Neural progenitor cell (in vitro differentiated cells): ENCODE data around the gene SH3BP2. TPM values are rescaled to one million over a fixed set of nuclear protein-coding genes. Genes with fewer than 3 reads are reported as not detected.
A peak's percentile ranks its signal among the peaks of the same experiment; 100 is the strongest.

Experiments used
- DNase-seq: peaks from one replicate; pipeline ENCODE4 v3.0.0-alpha.2; 2016; ENCODE audit warnings: low spot score
- H2AFZ ChIP-seq: fragments of 200-600 bp; sonication (generic); replicated peaks from 2 replicates; pipeline ENCODE4 v1.6.1; 2016; ENCODE audit warnings: antibody characterized with exemption
- H3F3A ChIP-seq: fragments of 200-600 bp; sonication (generic); 2 replicates; pipeline ENCODE4 v1.6.1; 2016; ENCODE audit warnings: antibody characterized with exemption, low read depth
- H3K27ac ChIP-seq: fragments of 200-600 bp; sonication (generic); 2 replicates; pipeline ENCODE4 v1.5.1; 2016; ENCODE audit warnings: mild to moderate bottlenecking
- H3K27me3 ChIP-seq: fragments of 200-600 bp; sonication (generic); 2 replicates; pipeline ENCODE4 v1.6.1; 2016; ENCODE audit warnings: mild to moderate bottlenecking, moderate library complexity
- H3K36me3 ChIP-seq: fragments of 200-600 bp; sonication (generic); 2 replicates; pipeline ENCODE4 v1.5.1; 2016
- H3K4me1 ChIP-seq: fragments of 200-600 bp; sonication (generic); 2 replicates; pipeline ENCODE4 v1.6.1; 2016; ENCODE audit warnings: mixed run types
- H3K4me2 ChIP-seq: fragments of 200-600 bp; sonication (generic); 2 replicates; pipeline ENCODE4 v1.6.1; 2016
- H3K4me3 ChIP-seq: fragments of 200-600 bp; sonication (generic); 2 replicates; pipeline ENCODE4 v1.5.1; 2016
- H3K79me2 ChIP-seq: fragments of 200-600 bp; sonication (generic); 2 replicates; pipeline ENCODE4 v1.6.1; 2016; ENCODE audit warnings: low read depth
- H3K9ac ChIP-seq: fragments of 200-600 bp; sonication (generic); 2 replicates; pipeline ENCODE4 v1.6.1; 2016
- H3K9me3 ChIP-seq: fragments of 200-600 bp; sonication (generic); 2 replicates; pipeline ENCODE4 v1.5.1; 2016; ENCODE audit warnings: low read depth
- H4K20me1 ChIP-seq: fragments of 200-600 bp; sonication (generic); 2 replicates; pipeline ENCODE4 v1.6.1; 2016; ENCODE audit warnings: low read depth
- H3K27ac Mint-ChIP-seq: 3 replicates; pipeline ENCODE4 v1.8.0; 2021; ENCODE audit warnings: mixed read lengths
- H3K27me3 Mint-ChIP-seq: 2 replicates; pipeline ENCODE4 v1.8.0; 2022; ENCODE audit warnings: low read depth, mild to moderate bottlenecking, inconsistent platforms, moderate library complexity, mixed read lengths; ENCODE audit not compliant: insufficient read depth
- H3K36me3 Mint-ChIP-seq: 3 replicates; pipeline ENCODE4 v1.8.0; 2021; ENCODE audit warnings: mixed read lengths
- H3K4me1 Mint-ChIP-seq: 3 replicates; pipeline ENCODE4 v1.8.0; 2021; ENCODE audit warnings: mixed read lengths
- H3K4me3 Mint-ChIP-seq: 3 replicates; pipeline ENCODE4 v1.8.0; 2021; ENCODE audit warnings: mild to moderate bottlenecking, moderate library complexity, mixed read lengths
- H3K9me3 Mint-ChIP-seq: 3 replicates; pipeline ENCODE4 v1.8.0; 2020; ENCODE audit warnings: mixed read lengths
- CTCF ChIP-seq: fragments of 200-600 bp; sonication (generic); IDR thresholded peaks from 2 replicates; pipeline ENCODE4 v1.5.1; 2017; ENCODE audit warnings: antibody characterized with exemption, mild to moderate bottlenecking
- EZH2 ChIP-seq: fragments of 200-600 bp; sonication (generic); IDR thresholded peaks from 2 replicates; pipeline ENCODE4 v1.6.1; 2017; ENCODE audit warnings: antibody characterized with exemption, mild to moderate bottlenecking, moderate library complexity
- EZH2phosphoT487 ChIP-seq: fragments of 200-600 bp; sonication (generic); IDR thresholded peaks from 2 replicates; pipeline ENCODE4 v1.6.1; 2017; ENCODE audit warnings: antibody characterized with exemption
- total RNA-seq: library from RNA; depleted of rRNA; stranded (reverse); fragments of >200 nt; gene quantifications from 2 replicates; pipeline ENCODE4 v1.2.3, GENCODE V29; 2015; ENCODE audit warnings: low replicate concordance

SH3BP2 gene
- total RNA-seq, 1 donor from 2014 or later: 11.8 TPM

DNA sequence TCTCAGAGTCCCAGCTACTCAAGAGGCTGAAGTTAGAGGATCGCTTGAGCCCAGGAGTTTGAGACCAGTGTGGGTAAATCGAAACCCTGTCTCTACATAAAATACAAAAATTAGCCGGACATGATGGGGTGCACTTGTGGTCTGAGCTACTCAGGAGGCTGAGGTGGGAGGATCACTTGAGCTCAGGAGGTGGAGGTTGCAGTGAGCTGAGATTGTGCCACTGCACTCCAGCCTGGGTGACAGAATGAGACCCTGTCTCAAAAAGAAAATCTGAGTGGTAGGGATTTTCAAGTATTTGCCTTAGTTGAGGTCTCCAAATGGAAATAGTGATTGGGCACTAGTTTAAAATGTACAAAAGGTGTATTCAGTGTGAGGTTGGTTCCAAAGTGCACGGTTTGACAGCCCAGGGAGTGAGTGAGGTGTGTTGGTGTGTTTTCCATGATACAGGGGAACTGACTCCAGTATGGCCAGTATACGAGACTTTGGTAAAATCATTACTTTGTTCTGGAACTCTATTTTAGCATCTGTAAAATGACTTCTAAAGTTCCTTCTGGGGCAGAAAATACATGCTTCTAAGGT is 64.6 kb downstream of the SH3BP2 start:
- Histone ChIP-seq H3K9ac (no peak overlapping the region), H3K27me3 (no peaks in the 10 kb centered on the region), H3K4me2 (no peak overlapping the region), H3F3A (peaks cover 5% of the 10 kb centered on the region), H4K20me1 (peaks cover 92% of the 10 kb centered on the region), H3K4me1 (peaks cover 29% of the 10 kb centered on the region), H3K9me3 (no peaks in the 10 kb centered on the region), H3K36me3 (peaks cover 5% of the 10 kb centered on the region), H3K4me3 (no peak overlapping the region), H3K27ac (no peak overlapping the region), H2AFZ (no peak overlapping the region), H3K79me2 (peaks cover 100% of the 10 kb centered on the region)
- TF ChIP-seq CTCF: no peak
- TF ChIP-seq EZH2phosphoT487: no peak
- no peak for TF ChIP-seq EZH2
- no peak for DNase-seq
- H3K36me3 Mint-ChIP-seq: peaks cover 19% of the 10 kb centered on the region
- peaks cover 3% of the 10 kb centered on the region for H3K9me3 Mint-ChIP-seq
- peak overlapping the region; percentile 46 for H3K4me3 Mint-ChIP-seq
- H3K4me1 Mint-ChIP-seq: peaks cover 26% of the 10 kb centered on the region
- peaks cover 2% of the 10 kb centered on the region for H3K27me3 Mint-ChIP-seq
- no peak overlapping the region for H3K27ac Mint-ChIP-seq

- Mint-ChIP-seq H3K9me3 (peaks cover 3% of the 10 kb centered on the region), H3K4me1 (peaks cover 30% of the 10 kb centered on the region), H3K4me3 (no peak overlapping the region), H3K36me3 (peaks cover 19% of the 10 kb centered on the region), H3K27ac (no peak overlapping the region), H3K27me3 (peaks cover 2% of the 10 kb centered on the region)
- Histone ChIP-seq H4K20me1 (peaks cover 93% of the 10 kb centered on the region), H3K9me3 (no peaks in the 10 kb centered on the region), H3K4me3 (no peak overlapping the region), H3K9ac (no peak overlapping the region), H3K27me3 (no peaks in the 10 kb centered on the region), H3F3A (peaks cover 5% of the 10 kb centered on the region), H2AFZ (no peak overlapping the region), H3K4me2 (no peak overlapping the region), H3K36me3 (peaks cover 5% of the 10 kb centered on the region), H3K79me2 (peaks cover 100% of the 10 kb centered on the region), H3K27ac (no peak overlapping the region), H3K4me1 (peaks cover 33% of the 10 kb centered on the region)
- TF ChIP-seq EZH2phosphoT487: no peak
- TF ChIP-seq EZH2: no peak
- no peak for TF ChIP-seq CTCF
- no peak for DNase-seq
Measured at GRCh38 chr4:2858451-2859217, 65.7 kb downstream of the SH3BP2 start.

DNA sequence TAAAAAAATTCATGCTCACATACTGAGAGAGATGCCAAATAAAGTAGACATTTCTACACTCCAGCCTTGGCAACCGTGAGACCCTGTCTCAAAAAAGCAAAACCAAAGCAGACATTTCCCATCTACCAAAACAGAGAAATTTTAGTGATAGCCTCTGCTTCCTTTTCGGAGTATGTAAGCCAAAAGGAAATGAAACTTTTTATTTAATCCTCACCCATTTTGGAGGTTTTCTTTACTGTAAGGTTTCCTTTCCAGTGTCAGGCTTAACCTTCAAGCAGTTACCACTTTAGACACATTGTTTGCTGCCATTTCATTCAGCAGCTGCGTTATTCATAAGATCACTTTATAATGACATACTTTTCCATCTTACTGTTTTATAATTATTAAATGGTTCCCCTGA is 66.6 kb downstream of the SH3BP2 start:
- Mint-ChIP-seq H3K27ac (no peak overlapping the region), H3K4me1 (peaks cover 30% of the 10 kb centered on the region), H3K9me3 (peaks cover 3% of the 10 kb centered on the region), H3K36me3 (peaks cover 18% of the 10 kb centered on the region), H3K4me3 (no peak overlapping the region), H3K27me3 (peaks cover 2% of the 10 kb centered on the region)
- no peak overlapping the region for H3K9ac ChIP-seq
- DNase-seq: no peak
- H3K9me3 ChIP-seq: no peaks in the 10 kb centered on the region
- H3K27ac ChIP-seq: no peak overlapping the region
- H3K79me2 ChIP-seq: peaks cover 100% of the 10 kb centered on the region
- H3K36me3 ChIP-seq: no peaks in the 10 kb centered on the region
- peaks cover 33% of the 10 kb centered on the region for H3K4me1 ChIP-seq
- H2AFZ ChIP-seq: no peak overlapping the region
- no peak overlapping the region for H3K4me2 ChIP-seq
- H4K20me1 ChIP-seq: peaks cover 90% of the 10 kb centered on the region
- no peak for TF ChIP-seq EZH2
- H3K27me3 ChIP-seq: no peaks in the 10 kb centered on the region
- peaks cover 5% of the 10 kb centered on the region for H3F3A ChIP-seq
- no peak overlapping the region for H3K4me3 ChIP-seq
